ENCODE measurements around the gene GALC. TPM values are rescaled to one million over a fixed set of nuclear protein-coding genes. Genes with fewer than 3 reads are reported as not detected.

Gene GALC
- total and polyA plus RNA-seq, 12 donors = 8.3 to 330 (median 37.3) TPM

DNA sequence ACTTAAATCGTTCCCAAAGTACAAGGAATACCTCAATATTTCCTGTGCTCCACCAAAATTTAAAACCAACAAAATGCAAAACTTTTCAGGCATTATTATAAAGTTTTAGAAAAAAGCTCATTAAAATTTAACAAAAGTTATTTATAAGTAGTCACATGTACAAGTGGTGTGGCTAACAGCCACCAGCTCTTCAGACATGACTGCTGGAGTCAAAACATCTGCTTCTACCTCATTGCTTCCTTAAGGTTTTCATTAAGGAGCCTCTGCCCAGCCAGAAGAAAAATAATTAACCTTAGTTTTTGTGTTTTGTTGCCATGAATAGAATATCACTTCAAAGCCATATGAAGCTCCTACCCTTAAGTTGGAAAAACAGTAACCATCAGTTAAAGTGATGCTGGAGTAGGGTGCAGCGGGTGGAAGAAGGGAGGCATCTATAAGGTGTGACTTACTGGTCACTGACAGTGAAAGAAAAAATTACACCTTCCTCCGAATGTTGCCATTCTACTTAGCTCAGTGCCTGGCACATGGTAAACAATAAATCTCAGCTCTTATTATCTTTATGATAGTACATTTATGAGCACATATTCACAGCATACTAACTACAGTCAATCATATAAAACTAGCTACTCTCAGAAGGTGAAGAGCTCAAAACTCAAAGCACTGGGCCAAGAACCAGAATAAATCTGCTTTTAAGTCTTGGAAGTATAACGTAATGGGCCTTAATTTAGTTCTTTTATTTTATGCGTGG, 57.7 kb downstream of the GALC start:
- no peak overlapping the region for H3K4me3 ChIP-seq
- intact Hi-C loops (cut with DNase I) = no loop called here
- peaks cover 0 to 5% of the 10 kb centered on the region in 2 donors for H3K36me3 ChIP-seq (replicated peaks in 1 of 2)
- no peak for DNase-seq
- H3K4me1 ChIP-seq (replicated peaks in 1 of 2) = no peaks in the 10 kb centered on the region
- H3K27ac ChIP-seq = no peak overlapping the region
- H3K9me3 ChIP-seq (replicated peaks in 1 of 3) = no peaks in the 10 kb centered on the region
- no peaks in the 10 kb centered on the region for H3K27me3 ChIP-seq
- 32 to 58% (median 45%) methylated on average over 5 of the region's 5 CpGs for whole genome bisulfite sequencing, 4 donors
- TF ChIP-seq, protein P1, sequence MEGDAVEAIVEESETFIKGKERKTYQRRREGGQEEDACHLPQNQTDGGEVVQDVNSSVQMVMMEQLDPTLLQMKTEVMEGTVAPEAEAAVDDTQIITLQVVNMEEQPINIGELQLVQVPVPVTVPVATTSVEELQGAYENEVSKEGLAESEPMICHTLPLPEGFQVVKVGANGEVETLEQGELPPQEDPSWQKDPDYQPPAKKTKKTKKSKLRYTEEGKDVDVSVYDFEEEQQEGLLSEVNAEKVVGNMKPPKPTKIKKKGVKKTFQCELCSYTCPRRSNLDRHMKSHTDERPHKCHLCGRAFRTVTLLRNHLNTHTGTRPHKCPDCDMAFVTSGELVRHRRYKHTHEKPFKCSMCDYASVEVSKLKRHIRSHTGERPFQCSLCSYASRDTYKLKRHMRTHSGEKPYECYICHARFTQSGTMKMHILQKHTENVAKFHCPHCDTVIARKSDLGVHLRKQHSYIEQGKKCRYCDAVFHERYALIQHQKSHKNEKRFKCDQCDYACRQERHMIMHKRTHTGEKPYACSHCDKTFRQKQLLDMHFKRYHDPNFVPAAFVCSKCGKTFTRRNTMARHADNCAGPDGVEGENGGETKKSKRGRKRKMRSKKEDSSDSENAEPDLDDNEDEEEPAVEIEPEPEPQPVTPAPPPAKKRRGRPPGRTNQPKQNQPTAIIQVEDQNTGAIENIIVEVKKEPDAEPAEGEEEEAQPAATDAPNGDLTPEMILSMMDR (IDR thresholded peaks at IDR 0.05) = no peak
- no peak for TF ChIP-seq POLR2A (IDR thresholded peaks at IDR 0.05)

DNA sequence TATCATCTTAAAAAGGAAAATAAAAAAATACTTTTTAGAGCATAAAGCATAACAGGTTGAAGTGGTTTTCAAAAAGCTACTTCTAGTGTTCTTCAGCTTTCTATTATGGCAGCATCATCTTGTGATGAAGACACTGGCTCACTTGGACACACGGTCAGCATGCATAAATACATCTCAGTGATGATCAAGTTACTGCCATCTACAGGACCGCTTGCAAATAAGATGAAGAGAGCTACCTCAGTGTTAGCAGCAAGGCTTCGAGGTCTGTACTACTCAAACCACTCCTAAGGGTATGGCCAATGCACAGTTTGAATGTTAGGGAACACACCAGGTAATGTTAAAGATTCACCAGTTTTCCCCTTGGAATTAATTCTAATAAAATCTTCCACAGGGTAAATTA, 58.8 kb downstream of the GALC start:
- WGBS, 4 donors = 77 to 86% (median 78%) methylated on average over 3 of the region's 3 CpGs
- Histone ChIP-seq H3K4me3 (no peak overlapping the region), H3K4me1 (replicated peaks in 1 of 2) (no peaks in the 10 kb centered on the region), H3K27me3 (no peaks in the 10 kb centered on the region), H3K9me3 (replicated peaks in 1 of 3) (no peaks in the 10 kb centered on the region), H3K27ac (no peak overlapping the region), H3K36me3 (replicated peaks in 1 of 2) (peaks cover 0 to under 1% of the 10 kb centered on the region in 2 donors)
- no peak for DNase-seq
- intact Hi-C loops (cut with DNase I) = no loop called here
- TF ChIP-seq POLR2A (IDR thresholded peaks at IDR 0.05) = no peak
- TF ChIP-seq, protein P1 (IDR thresholded peaks at IDR 0.05) = no peak

GRCh38 chr14:87916886-87917275, 76.1 kb downstream of the GALC start:
- Histone ChIP-seq H3K4me3 (no peak overlapping the region), H3K36me3 (replicated peaks in 1 of 2) (no peaks in the 10 kb centered on the region), H3K27me3 (no peaks in the 10 kb centered on the region), H3K27ac (no peak overlapping the region), H3K9me3 (replicated peaks in 1 of 3) (no peaks in the 10 kb centered on the region), H3K4me1 (replicated peaks in 1 of 2) (no peaks in the 10 kb centered on the region)
- intact Hi-C loops (cut with DNase I) = no loop called here
- no peak for TF ChIP-seq POLR2A (IDR thresholded peaks at IDR 0.05)
- TF ChIP-seq, protein P1 (IDR thresholded peaks at IDR 0.05) = no peak
- DNase-seq = no peak
- 90 to 97% (median 94%) methylated on average over 5 to 6 of the region's 6 CpGs for WGBS, 4 donors

GRCh38 chr14:87916103-87916885, 76.7 kb downstream of the GALC start:
- TF ChIP-seq, protein P1 (IDR thresholded peaks at IDR 0.05) = no peak
- TF ChIP-seq POLR2A (IDR thresholded peaks at IDR 0.05) = no peak
- Histone ChIP-seq H3K9me3 (replicated peaks in 1 of 3) (no peaks in the 10 kb centered on the region), H3K4me1 (replicated peaks in 1 of 2) (no peaks in the 10 kb centered on the region), H3K27me3 (no peaks in the 10 kb centered on the region), H3K27ac (no peak overlapping the region), H3K36me3 (replicated peaks in 1 of 2) (no peaks in the 10 kb centered on the region), H3K4me3 (no peak overlapping the region)
- WGBS, 4 donors = 83 to 91% (median 88%) methylated on average over 22 to 31 of the region's 31 CpGs
- DNase-seq = no peak
- intact Hi-C loops (cut with DNase I) = no loop called here

All from adrenal gland (tissue), 12 donors.